OCI-LY3 (cell line): ENCODE results near the gene CASP12.

ENCODE experiments used
- H2AFZ ChIP-seq: fragments of 200-600, 300-600 bp; shearing (Covaris generic); 2 replicates; pipeline ENCODE4 v1.6.0; 2014; ENCODE audit warnings: antibody characterized with exemption, low read depth, low read length
- H3K27ac ChIP-seq: fragments of 200-600, 300-600 bp; sonication (generic); 2 replicates; pipeline ENCODE4 v1.5.1; 2014; ENCODE audit warnings: mild to moderate bottlenecking, low read length, moderate library complexity, mixed read lengths
- H3K27me3 ChIP-seq: fragments of 200-600, 300-600 bp; sonication (generic); 2 replicates; pipeline ENCODE4 v1.6.1; 2014; ENCODE audit warnings: low read depth, low read length, mixed read lengths
- H3K36me3 ChIP-seq: fragments of 200-600, 300-600 bp; sonication (generic); replicated peaks from 2 replicates; pipeline ENCODE3; 2014; ENCODE audit warnings: low read depth, low read length, mixed read lengths
- H3K4me1 ChIP-seq: fragments of 300-600, 200-600 bp; sonication (generic); 2 replicates; pipeline ENCODE4 v1.6.1; 2014; ENCODE audit warnings: low read length, mixed read lengths
- H3K4me2 ChIP-seq: fragments of 200-600, 300-600 bp; sonication (generic); 2 replicates; pipeline ENCODE4 v1.6.1; 2014; ENCODE audit warnings: low read length, mixed read lengths
- H3K4me3 ChIP-seq: fragments of 300-600, 200-600 bp; sonication (generic); 2 replicates; pipeline ENCODE4 v1.5.1; 2014; ENCODE audit warnings: antibody characterized with exemption, mild to moderate bottlenecking, low read length, moderate library complexity
- H3K79me2 ChIP-seq: fragments of 300-600, 200-600 bp; shearing (Covaris generic); 2 replicates; pipeline ENCODE4 v1.6.1; 2014; ENCODE audit warnings: mild to moderate bottlenecking, low read length, mixed read lengths
- H3K9ac ChIP-seq: fragments of 300-600, 200-600 bp; shearing (Covaris generic); 2 replicates; pipeline ENCODE4 v1.6.0; 2014; ENCODE audit warnings: mild to moderate bottlenecking, low read length, moderate library complexity
- H3K9me3 ChIP-seq: fragments of 200-600, 300-600 bp; shearing (Covaris generic); 2 replicates; pipeline ENCODE4 v1.6.1; 2014; ENCODE audit warnings: low read length, mixed read lengths; ENCODE audit not compliant: insufficient read depth
- H4K20me1 ChIP-seq: fragments of 200-600, 300-600 bp; sonication (generic); 2 replicates; pipeline ENCODE4 v1.6.1; 2016; ENCODE audit warnings: low read length, mixed read lengths; ENCODE audit not compliant: insufficient read depth
- CTCF ChIP-seq: fragments of 200-600, 300-600 bp; sonication (generic); IDR thresholded peaks from 2 replicates; pipeline ENCODE4 v1.5.1; 2014; ENCODE audit warnings: antibody characterized with exemption, low read length, low read depth
- EZH2phosphoT487 ChIP-seq: fragments of 200-600 bp; shearing (Covaris generic); IDR thresholded peaks from 2 replicates; pipeline ENCODE4 v1.6.1; 2018; ENCODE audit warnings: antibody characterized with exemption, mixed run types, low read depth

CASP12 gene

GRCh38 chr11:104856607-104857006 is 41.7 kb downstream of the CASP12 start:
- Histone ChIP-seq H2AFZ (no peak overlapping the region), H3K4me3 (no peak overlapping the region), H3K79me2 (no peaks in the 10 kb centered on the region), H3K4me1 (peaks cover 8% of the 10 kb centered on the region; the same call in 1 of the 2 replicates), H3K4me2 (no peak overlapping the region), H3K36me3 (no peaks in the 10 kb centered on the region), H3K27me3 (no peaks in the 10 kb centered on the region), H3K9me3 (no peaks in the 10 kb centered on the region), H3K27ac (no peak overlapping the region), H4K20me1 (no peaks in the 10 kb centered on the region), H3K9ac (no peak overlapping the region)
- no peak for TF ChIP-seq CTCF
- TF ChIP-seq EZH2phosphoT487: no peak

GRCh38 chr11:104855965-104856364 is 42.3 kb downstream of the CASP12 start:
- Histone ChIP-seq H3K27me3 (no peaks in the 10 kb centered on the region), H3K4me1 (peaks cover 8% of the 10 kb centered on the region; the same call in 1 of the 2 replicates), H3K36me3 (no peaks in the 10 kb centered on the region), H3K4me2 (no peak overlapping the region), H3K27ac (no peak overlapping the region), H3K9ac (no peak overlapping the region), H3K4me3 (no peak overlapping the region), H4K20me1 (no peaks in the 10 kb centered on the region), H3K79me2 (no peaks in the 10 kb centered on the region), H3K9me3 (no peaks in the 10 kb centered on the region), H2AFZ (no peak overlapping the region)
- no peak for TF ChIP-seq EZH2phosphoT487
- TF ChIP-seq CTCF: no peak

- Histone ChIP-seq H3K79me2 (no peaks in the 10 kb centered on the region), H3K36me3 (no peaks in the 10 kb centered on the region), H3K27me3 (no peaks in the 10 kb centered on the region), H3K4me1 (no peaks in the 10 kb centered on the region), H3K9ac (no peak overlapping the region), H3K27ac (no peak overlapping the region), H4K20me1 (no peaks in the 10 kb centered on the region), H2AFZ (no peak overlapping the region), H3K4me3 (no peak overlapping the region), H3K9me3 (no peaks in the 10 kb centered on the region), H3K4me2 (no peak overlapping the region)
- TF ChIP-seq CTCF (no peak), EZH2phosphoT487 (no peak)
Observed at GRCh38 chr11:104853276-104853675, 45.0 kb downstream of the CASP12 start.

- Histone ChIP-seq H3K36me3 (no peaks in the 10 kb centered on the region), H4K20me1 (no peaks in the 10 kb centered on the region), H3K27ac (no peak overlapping the region), H3K4me3 (no peak overlapping the region), H3K9me3 (no peaks in the 10 kb centered on the region), H3K79me2 (no peaks in the 10 kb centered on the region), H3K27me3 (no peaks in the 10 kb centered on the region), H3K4me1 (no peaks in the 10 kb centered on the region), H2AFZ (no peak overlapping the region), H3K4me2 (no peak overlapping the region), H3K9ac (no peak overlapping the region)
- TF ChIP-seq EZH2phosphoT487: no peak
- TF ChIP-seq CTCF: no peak
Observed at GRCh38 chr11:104852811-104853210, 45.4 kb downstream of the CASP12 start.
